Left renal pelvis (tissue), 4 donors: Measurements from ENCODE around the gene OR51S1. TPM values are rescaled to one million over a fixed set of nuclear protein-coding genes. Genes with fewer than 3 reads are reported as not detected.
"Not testable (repeated sequence)": the region's sequence is repeated elsewhere in the genome, so short reads cannot be mapped to it uniquely, and the experiment has no call there.

Experiments used
- DNase-seq, 4 donors: peaks; one replicate each; pipeline ENCODE4 v3.0.0-alpha.2; 2013; ENCODE audit warnings: low read depth in 4 of 4, low spot score in 3 of 4
- polyA plus RNA-seq, 4 donors: library from polyadenylated mRNA; unstranded; fragments of 120-200 nt; gene quantifications; one replicate each; pipeline ENCODE4 v1.2.1, GENCODE V29; 2013; ENCODE audit not compliant: insufficient read length in 4 of 4

The OR51S1 gene
- polyA plus RNA-seq, 4 donors: not detected

DNA sequence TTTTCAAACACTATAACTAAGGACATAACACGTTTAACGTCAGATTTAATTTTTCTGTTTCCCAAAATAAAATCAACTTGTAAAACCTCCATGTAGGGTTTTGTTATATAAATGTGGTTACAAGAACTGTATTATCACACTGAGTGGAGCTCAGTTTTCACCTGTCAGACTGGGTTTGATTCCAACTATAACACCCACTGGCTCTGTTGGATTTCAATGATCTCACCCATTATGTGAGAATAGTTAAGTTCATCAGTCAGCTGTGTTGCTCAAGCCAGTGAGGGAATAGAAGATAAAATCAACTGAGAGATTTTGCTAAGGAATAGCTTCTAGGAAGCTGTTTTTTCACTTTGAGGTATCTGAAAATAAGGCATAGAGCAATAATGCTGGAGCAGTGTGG, 39.8 kb downstream of the OR51S1 start:
- DNase-seq: no peak

DNA sequence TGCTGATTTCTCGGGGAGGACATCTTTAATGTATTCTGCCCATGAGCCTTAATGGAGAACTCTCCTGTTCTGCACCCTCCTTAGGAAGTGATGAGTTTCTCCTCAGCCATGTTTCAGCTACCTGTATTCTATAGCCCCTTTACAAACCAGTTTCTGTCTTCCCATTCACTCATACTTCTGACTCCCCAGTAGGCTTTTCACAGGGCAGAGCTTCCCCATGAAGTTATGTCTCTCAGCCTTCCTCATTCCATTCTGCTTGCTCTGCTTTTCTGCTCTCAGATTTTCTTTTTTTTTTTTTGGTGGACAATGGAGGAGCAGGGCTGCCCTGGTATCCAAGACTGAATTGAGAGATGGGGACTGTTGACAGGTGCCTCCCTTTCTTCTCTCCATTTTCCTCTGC, 40.5 kb downstream of the OR51S1 start:
- DNase-seq: no peak

DNA sequence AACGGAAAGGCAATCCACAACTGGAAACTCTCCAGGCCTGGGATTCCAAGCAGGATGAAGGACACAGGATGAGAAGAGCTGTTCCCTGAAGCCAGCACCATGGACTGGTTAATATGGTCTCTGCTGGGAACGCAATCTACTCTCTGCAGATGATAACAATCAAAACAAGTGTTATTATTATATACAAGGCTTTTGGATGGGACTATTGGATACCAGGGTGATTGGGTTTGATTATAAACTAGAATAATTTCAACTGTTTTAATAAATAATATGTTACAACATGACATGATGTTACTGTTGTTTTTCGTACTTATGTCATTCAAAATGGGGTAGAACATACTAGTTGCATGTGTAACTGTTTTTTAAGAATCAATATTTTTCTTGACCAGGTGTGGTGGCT, 44.7 kb downstream of the OR51S1 start, which contains the start of gene OR52R1:
OR52R1 (minus strand) TSS at position 101 of the 400 bp plus-strand sequence; CDS start at position 101, 0 bp downstream.
- DNase-seq: no peak

DNA sequence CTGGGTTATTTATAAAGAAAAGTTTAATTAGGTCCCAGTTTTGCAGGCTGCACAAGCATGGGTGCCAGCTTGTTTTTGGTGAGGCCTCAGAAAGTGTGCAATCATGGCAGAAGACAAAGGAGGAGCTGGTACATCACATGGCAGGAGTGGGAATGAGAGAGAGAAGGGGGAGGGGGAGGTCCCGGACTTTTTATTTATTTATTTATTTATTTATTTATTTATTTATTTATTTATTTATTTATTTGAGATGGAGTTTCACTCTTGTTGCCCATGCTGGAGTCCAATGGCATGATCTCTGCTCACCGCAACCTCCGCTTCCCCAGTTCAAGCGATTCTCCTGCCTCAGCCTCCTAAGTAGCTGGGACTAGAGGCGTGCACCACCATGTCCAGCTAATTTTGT, 47.7 kb downstream of the OR51S1 start:
- DNase-seq: not testable (repeated sequence)

DNA sequence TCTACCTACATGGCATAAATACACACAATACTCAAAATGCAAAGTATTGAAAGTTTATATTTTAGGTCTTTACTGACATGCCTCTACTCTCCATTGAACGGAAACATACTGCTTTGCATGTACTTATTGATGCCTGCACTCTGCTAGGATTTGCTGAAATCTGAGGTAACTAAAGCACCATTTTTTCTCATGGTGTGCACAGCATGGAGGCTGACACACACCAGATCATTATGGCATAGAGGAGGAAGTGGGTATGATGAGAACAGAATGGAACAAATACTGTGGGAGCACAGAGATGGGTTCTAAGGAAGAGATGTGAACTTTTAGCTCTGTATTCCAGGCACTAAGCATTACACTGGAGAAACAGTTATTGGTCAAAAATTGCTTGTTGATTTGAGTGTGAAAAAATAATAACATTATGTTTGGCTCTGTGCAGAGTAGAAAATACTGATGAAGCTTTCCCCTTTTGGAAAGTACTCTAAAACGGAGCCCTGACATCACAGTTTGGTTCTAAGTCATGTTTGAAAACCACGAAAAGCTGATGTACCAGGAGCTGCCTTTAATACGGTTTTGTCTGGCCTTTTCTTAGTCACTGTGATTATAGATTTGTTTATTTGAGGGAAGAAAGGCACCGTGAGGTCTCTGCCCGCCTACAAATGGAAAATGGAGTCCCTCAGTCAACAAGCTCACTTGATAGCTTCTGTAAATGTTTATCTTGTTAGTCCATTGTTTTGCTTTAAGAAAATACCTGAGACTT, 50.4 kb downstream of the OR51S1 start:
- no peak for DNase-seq

Other genes starting within 250 kb of the OR51S1 start
- 10 to 100 TPM; 16.4 to 23.0 (median 20.5) TPM for gene TRIM68, start 241.0 kb downstream of the OR51S1 start, polyA plus RNA-seq
- not detected for gene OR51D1, start 211.7 kb downstream of the OR51S1 start, polyA plus RNA-seq
- gene OR51E1, start 205.2 kb downstream of the OR51S1 start, polyA plus RNA-seq: 1 to 10 TPM; 1.8 to 3.1 (median 2.3) TPM
- gene OR51E2, start 151.4 kb downstream of the OR51S1 start, polyA plus RNA-seq: under 1 TPM; 0.46 to 0.89 (median 0.67) TPM
- gene MMP26, start 144.4 kb downstream of the OR51S1 start, polyA plus RNA-seq: under 1 TPM; 0.21 to 0.71 (median 0.30) TPM
- not detected for gene OR51F1, start 79.3 kb downstream of the OR51S1 start, polyA plus RNA-seq
- not detected for gene OR52R1, start 44.8 kb downstream of the OR51S1 start, polyA plus RNA-seq
- gene OR51F2, start 27.9 kb downstream of the OR51S1 start, polyA plus RNA-seq: not detected
- gene OR51T1, start 32.7 kb upstream of the OR51S1 start, polyA plus RNA-seq: not detected
- gene OR51A7, start 54.6 kb upstream of the OR51S1 start, polyA plus RNA-seq: not detected
- under 1 TPM in 1 of 4 donors, not detected in 3; 0.08 TPM for gene OR51G2, start 70.1 kb upstream of the OR51S1 start, polyA plus RNA-seq
- not detected for gene OR51G1, start 75.1 kb upstream of the OR51S1 start, polyA plus RNA-seq
- gene OR51A4, start 98.4 kb upstream of the OR51S1 start, polyA plus RNA-seq: under 1 TPM in 1 of 4 donors, not detected in 3; 0.05 TPM
- gene OR51A2, start 106.5 kb upstream of the OR51S1 start, polyA plus RNA-seq: not detected
- under 1 TPM in 3 of 4 donors, not detected in 1; 0.05 to 0.06 (median 0.05) TPM for gene OR51L1, start 145.6 kb upstream of the OR51S1 start, polyA plus RNA-seq
- gene OR52J3, start 197.3 kb upstream of the OR51S1 start, polyA plus RNA-seq: not detected
- gene OR52E2, start 210.4 kb upstream of the OR51S1 start, polyA plus RNA-seq: not detected
- not detected for gene OR52E1, start 220.4 kb upstream of the OR51S1 start, polyA plus RNA-seq